CD4-positive, alpha-beta T cell (primary cell): ENCODE data around the gene IL1RL2. TPM values are rescaled to one million over a fixed set of nuclear protein-coding genes. Genes with fewer than 3 reads are reported as not detected.
A peak's percentile ranks its signal among the peaks of the same experiment; 100 is the strongest.

Experiments used
- ATAC-seq: fragments of 200-7000 bp; cut with Tn5 transposase; one replicate; pipeline ENCODE4 v1.10.0; 2022; ENCODE audit warnings: mild to moderate bottlenecking; ENCODE audit not compliant: poor library complexity
- CTCF ChIA-PET: fragments of 350-600 bp; sonication (Branson Sonifier 250); formaldehyde crosslinking; loops from one replicate; lab custom pipeline; 2021; ENCODE audit warnings: antibody characterized with exemption, inconsistent platforms; lab: Charles Lee
- POLR2A ChIA-PET: fragments of 350-600 bp; sonication (Branson Sonifier 250); formaldehyde crosslinking; loops from one replicate; lab custom pipeline; 2021; ENCODE audit warnings: antibody characterized with exemption, inconsistent platforms; lab: Charles Lee
- DNase-seq, 14 experiments: peaks; one replicate each; pipeline ENCODE4 v3.0.0-alpha.2; 2013 to 2020; ENCODE audit warnings: mixed read lengths in 2 of 14
- H3K27ac ChIP-seq, 2 donors: one replicate each; pipeline versions ENCODE4 v1.5.1 to v1.7.0; 2013; ENCODE audit warnings: low read length in 2 of 2, low read depth in 1 of 2, mild to moderate bottlenecking in 1 of 2
- H3K27me3 ChIP-seq, 2 experiments: 1 replicate in 1 of 2; 2 replicates in 1 of 2; pipeline versions ENCODE4 v1.6.1 to v1.7.0; 2013; ENCODE audit warnings: low read length in 2 of 2, control low read depth in 1 of 2, mild to moderate bottlenecking in 1 of 2, moderate library complexity in 1 of 2; ENCODE audit not compliant: insufficient read depth in 2 of 2, control insufficient read depth in 1 of 2
- H3K36me3 ChIP-seq: one replicate; pipeline ENCODE4 v1.6.1; 2013; ENCODE audit warnings: low read length, control low read depth; ENCODE audit not compliant: insufficient read depth
- H3K4me1 ChIP-seq: one replicate; pipeline ENCODE4 v1.6.1; 2013; ENCODE audit warnings: low read length, control low read depth; ENCODE audit not compliant: insufficient read depth
- H3K4me3 ChIP-seq: one replicate; pipeline ENCODE4 v1.5.1; 2013; ENCODE audit warnings: mild to moderate bottlenecking, low read length, moderate library complexity
- H3K9me3 ChIP-seq, 2 experiments: 1 replicate in 1 of 2; 2 replicates in 1 of 2; pipeline versions ENCODE4 v1.6.1 to v1.7.0; 2013; ENCODE audit warnings: low read length in 2 of 2, mild to moderate bottlenecking in 2 of 2, control low read depth in 1 of 2, moderate library complexity in 1 of 2; ENCODE audit not compliant: control insufficient read depth in 1 of 2, insufficient read depth in 1 of 2
- H3K27ac Mint-ChIP-seq: one replicate; pipeline ENCODE4 v1.8.0; 2020; ENCODE audit warnings: mixed read lengths
- H3K27me3 Mint-ChIP-seq: one replicate; pipeline ENCODE4 v1.8.0; 2021; ENCODE audit warnings: mixed read lengths
- H3K36me3 Mint-ChIP-seq: one replicate; pipeline ENCODE4 v1.8.0; 2021; ENCODE audit warnings: low read depth, mixed read lengths
- H3K4me1 Mint-ChIP-seq: one replicate; pipeline ENCODE4 v1.8.0; 2021; ENCODE audit warnings: low read depth, mixed read lengths
- H3K4me3 Mint-ChIP-seq: one replicate; pipeline ENCODE4 v1.8.0; 2020; ENCODE audit warnings: mild to moderate bottlenecking, mixed read lengths
- H3K9me3 Mint-ChIP-seq: one replicate; pipeline ENCODE4 v1.8.0; 2020; ENCODE audit warnings: mixed read lengths
- CTCF ChIP-seq: fragments of 200-600 bp; IDR thresholded peaks from one replicate; pipeline ENCODE4 v1.8.0; 2022; ENCODE audit warnings: antibody characterized with exemption, mild to moderate bottlenecking
- intact Hi-C, 2 experiments: fragments of 100-400 bp; cut with DNase I in 1 of 2; cut with micrococcal nuclease in 1 of 2; formaldehyde crosslinking; loops; one replicate each; pipeline versions ENCODE4 v1.15.1 to v1.9.0; 2023 to 2025; cut with DNase I, micrococcal nuclease
- polyA plus RNA-seq, 2 donors: library from polyadenylated mRNA; unstranded; fragments of 120-200 nt; gene quantifications; one replicate each; pipeline ENCODE4 v1.2.1, GENCODE V29; 2013
- total RNA-seq, 174 experiments: library from RNA in 2 of 174; stranded (reverse) in 2 of 174; gene quantifications; one replicate each; pipeline ENCODE4 v1.2.3 and lab custom pipeline; 2021 to 2026

Gene IL1RL2
- total RNA-seq (not detected), total RNA-seq (lab: John Stamatoyannopoulos, UW) (0 to 10.9 (median 0.45) reads per million in 172 experiments)
- not detected for polyA plus RNA-seq (2013, experiment 1 of 2)
- 0.03 TPM for polyA plus RNA-seq (2013, experiment 2 of 2)

GRCh38 chr2:102186791-102187495 lies at the start of gene IL1RL2:
Gene IL1RL2 (plus strand): TSS chr2:102187023. CDS start chr2:102187868, 845 bp downstream.
- POLR2A ChIA-PET = interaction anchor here (1.8 kb wide), 2 partner anchors 29 to 54 kb away, joined by 4 to 9 read pairs; no protein-coding TSS in a partner anchor
- Mint-ChIP-seq H3K9me3 (no peaks in the 10 kb centered on the region), H3K27ac (no peak within 1 kb of the TSS)

GRCh38 chr2:102137138-102137537 lies 49.7 kb upstream of the IL1RL2 start:
- Mint-ChIP-seq H3K4me1 (peaks cover 10% of the 10 kb centered on the region), H3K4me3 (no peak overlapping the region), H3K9me3 (no peaks in the 10 kb centered on the region), H3K27ac (no peak overlapping the region), H3K36me3 (no peaks in the 10 kb centered on the region), H3K27me3 (peaks cover 20% of the 10 kb centered on the region)
- intact Hi-C loops = no loop called here
- no peak for DNase-seq
- POLR2A ChIA-PET = no interaction called here
- Histone ChIP-seq H3K4me1 (peaks cover 9% of the 10 kb centered on the region), H3K9me3 (peaks cover 0 to 5% of the 10 kb centered on the region in 2 experiments), H3K36me3 (no peaks in the 10 kb centered on the region), H3K4me3 (no peak overlapping the region), H3K27me3 (peaks cover 7 to 11% of the 10 kb centered on the region in 2 experiments), H3K27ac (no peak overlapping the region)
- CTCF ChIA-PET = no interaction called here
- no peak for ATAC-seq
- no peak for TF ChIP-seq CTCF

More at GRCh38 chr2:102186791-102187495, at the start of gene IL1RL2:
- peaks cover 14% of the 10 kb centered on the region for H3K4me1 ChIP-seq
- H3K27ac ChIP-seq = no peak within 1 kb of the TSS
- H3K4me3 Mint-ChIP-seq = peak within 1 kb of the TSS; percentile 88
- intact Hi-C loops = loop anchor here (2.0 to 5.0 kb wide), 2 partner anchors 52 to 55 kb away; no protein-coding TSS in a partner anchor
- peak within 1 kb of the TSS; percentile 58 for H3K4me3 ChIP-seq
- ATAC-seq = no peak
- H3K36me3 ChIP-seq = no peaks in the 10 kb centered on the region
- CTCF ChIA-PET = interaction anchor here (2.1 kb wide), 1 partner anchor 54 kb away, joined by 16 read pairs; no protein-coding TSS in a partner anchor
- DNase-seq = peak in 1 of 14 experiments; percentile 16
- peaks cover 11% of the 10 kb centered on the region for H3K4me1 Mint-ChIP-seq
- peaks cover 0 to 6% of the 10 kb centered on the region in 2 experiments for H3K9me3 ChIP-seq
- TF ChIP-seq CTCF = no peak
- peaks cover 45% of the 10 kb centered on the region for H3K27me3 Mint-ChIP-seq
- H3K36me3 Mint-ChIP-seq = no peaks in the 10 kb centered on the region
- no peaks in the 10 kb centered on the region for H3K27me3 ChIP-seq

- no peak overlapping the region for H3K4me3 Mint-ChIP-seq
- H3K36me3 Mint-ChIP-seq = no peaks in the 10 kb centered on the region
- H3K36me3 ChIP-seq = no peaks in the 10 kb centered on the region
- peaks cover 18% of the 10 kb centered on the region for H3K4me1 ChIP-seq
- peaks cover 27% of the 10 kb centered on the region for H3K27me3 Mint-ChIP-seq
- ChIA-PET CTCF (no interaction called here), POLR2A (no interaction called here)
- H3K9me3 Mint-ChIP-seq = no peaks in the 10 kb centered on the region
- ATAC-seq (no peak), DNase-seq (peak in 1 of 14 experiments; percentile 24)
- H3K4me3 ChIP-seq = no peak overlapping the region
- TF ChIP-seq CTCF = no peak
- intact Hi-C loops = no loop called here
- peaks cover 16% of the 10 kb centered on the region for H3K4me1 Mint-ChIP-seq
- H3K27ac ChIP-seq = no peak overlapping the region
- peaks cover 1 to 8% of the 10 kb centered on the region in 2 experiments for H3K9me3 ChIP-seq
- no peak overlapping the region for H3K27ac Mint-ChIP-seq
- H3K27me3 ChIP-seq = peaks cover 11 to 19% of the 10 kb centered on the region in 2 experiments
Observed at GRCh38 chr2:102138331-102138730, 48.5 kb upstream of the IL1RL2 start.
